HG02623 (cell line): Measurements from ENCODE around the gene UPK1B.

Experiments
- ATAC-seq: cut with Tn5 transposase; IDR thresholded peaks from one replicate; pipeline ENCODE4 v1.9.1; 2021; ENCODE audit warnings: moderate library complexity; ENCODE audit not compliant: unreplicated experiment

Gene UPK1B

DNA sequence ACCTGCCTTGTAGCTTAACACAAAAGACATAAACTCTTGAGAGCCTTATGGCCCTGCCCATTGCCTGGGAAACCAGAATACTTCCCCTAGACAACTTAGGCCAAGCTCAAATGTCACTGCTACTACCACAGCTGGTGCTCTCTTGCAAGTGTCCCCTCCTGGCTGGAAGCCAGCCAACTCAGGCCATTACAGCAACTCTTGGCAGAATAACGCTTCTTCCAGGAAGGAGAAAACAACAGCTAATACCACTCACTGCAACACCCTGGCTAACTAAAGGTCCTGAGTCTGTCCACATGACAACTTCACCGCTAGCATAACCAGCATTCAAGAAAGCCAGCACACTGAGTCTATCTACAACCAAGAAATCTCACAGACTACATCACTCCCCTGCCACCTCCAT lies 72.4 kb downstream of the UPK1B start:
- no peak for ATAC-seq
